Mucosa of rectum (tissue), 2 donors: ENCODE measurements around the gene SETSIP.
"Not testable (repeated sequence)": the region's sequence is repeated elsewhere in the genome, so short reads cannot be mapped to it uniquely, and the experiment has no call there.

Experiments used
- H3K27ac ChIP-seq, 2 donors: one replicate each; pipeline ENCODE4 v1.7.0; 2013; ENCODE audit warnings: inconsistent platforms in 2 of 2, low read depth in 2 of 2, low read length in 2 of 2
- H3K27me3 ChIP-seq, 2 donors: one replicate each; pipeline ENCODE4 v1.7.0; 2013; ENCODE audit warnings: low read length in 2 of 2; ENCODE audit not compliant: control insufficient read depth in 2 of 2, insufficient read depth in 2 of 2
- H3K36me3 ChIP-seq, 2 donors: one replicate each; pipeline ENCODE4 v1.7.0; 2013; ENCODE audit warnings: low read length in 2 of 2; ENCODE audit not compliant: control insufficient read depth in 2 of 2, insufficient read depth in 2 of 2
- H3K4me1 ChIP-seq, 2 donors: one replicate each; pipeline ENCODE4 v1.7.0; 2013; ENCODE audit warnings: low read length in 2 of 2, mild to moderate bottlenecking in 1 of 2; ENCODE audit not compliant: control insufficient read depth in 2 of 2, insufficient read depth in 2 of 2
- H3K4me3 ChIP-seq, 2 donors: one replicate each; pipeline ENCODE4 v1.7.0; 2013; ENCODE audit warnings: low read length in 2 of 2
- H3K9ac ChIP-seq, 2 donors: one replicate each; pipeline ENCODE4 v1.7.0; 2013; ENCODE audit warnings: low read length in 2 of 2, low read depth in 1 of 2, mild to moderate bottlenecking in 1 of 2
- H3K9me3 ChIP-seq, 2 donors: one replicate each; pipeline ENCODE4 v1.7.0; 2013; ENCODE audit warnings: low read length in 2 of 2; ENCODE audit not compliant: control insufficient read depth in 2 of 2
- donor health status: healthy.
- donor health status: Normal muscosa, but diverticular disease.

Gene SETSIP

DNA sequence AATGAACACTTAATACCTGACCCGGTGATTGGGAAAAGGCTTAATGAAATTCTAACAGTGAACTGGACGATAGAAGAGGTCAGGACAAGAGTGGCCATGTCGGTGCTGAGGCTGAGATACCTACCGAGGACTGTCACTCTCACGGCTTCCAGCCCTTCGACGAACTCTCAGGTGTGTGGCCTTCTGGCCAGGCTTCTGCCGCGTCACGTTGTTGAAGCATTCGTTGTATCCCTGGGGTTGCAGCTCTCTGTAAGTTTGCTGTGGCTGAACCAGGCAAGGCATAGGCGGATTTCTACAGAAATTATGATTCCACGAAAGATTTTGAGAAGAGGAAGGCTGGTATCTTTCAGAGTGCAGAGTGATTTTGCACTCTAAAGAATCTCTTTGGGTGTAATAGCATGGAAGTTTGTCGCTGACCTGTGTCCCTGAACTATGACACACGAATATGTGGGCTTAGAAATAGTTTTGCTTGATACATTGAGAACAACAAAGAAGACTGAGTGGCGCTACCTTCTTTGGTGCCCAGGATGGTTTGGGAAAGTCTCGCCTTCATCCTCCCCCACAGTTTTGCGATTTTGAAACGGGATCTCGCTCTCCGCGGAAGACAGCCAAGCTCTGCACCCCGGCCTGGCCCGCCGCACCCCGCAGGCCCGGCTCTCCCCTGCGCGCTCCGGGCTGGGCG, 45.8 kb downstream of the SETSIP start:
- Histone ChIP-seq H3K4me1 (peaks cover 0 to 6% of the 10 kb centered on the region in 2 donors), H3K36me3 (no peaks in the 10 kb centered on the region), H3K9ac (no peak overlapping the region), H3K27ac (no peak overlapping the region), H3K27me3 (peaks cover 2 to 5% of the 10 kb centered on the region in 2 donors), H3K9me3 (no peaks in the 10 kb centered on the region), H3K4me3 (peak overlapping the region; percentile 45 to 59)

DNA sequence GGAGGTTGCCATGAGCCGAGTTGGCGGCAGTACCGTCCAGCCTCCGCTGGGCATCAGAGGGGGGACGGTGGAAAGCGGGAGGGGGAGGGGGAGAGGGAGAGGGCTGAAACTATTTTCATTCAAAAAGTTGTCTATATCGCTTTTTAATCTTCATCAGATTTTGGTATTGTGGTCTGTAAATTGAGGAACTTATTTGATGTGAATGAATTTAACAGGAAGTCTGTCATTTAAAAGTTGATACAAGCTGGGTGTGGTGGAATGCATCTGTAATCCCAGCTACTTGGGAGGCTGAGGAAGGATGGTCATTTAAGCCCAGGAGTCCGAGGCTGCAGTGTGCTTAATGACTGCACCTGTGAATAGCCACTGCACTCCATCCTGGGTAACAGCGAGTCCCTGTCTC, 48.4 kb downstream of the SETSIP start:
- Histone ChIP-seq H3K9ac (no peak overlapping the region), H3K9me3 (no peaks in the 10 kb centered on the region), H3K4me1 (peaks cover 0 to 6% of the 10 kb centered on the region in 2 donors), H3K27ac (no peak overlapping the region), H3K27me3 (peaks cover 2 to 5% of the 10 kb centered on the region in 2 donors), H3K36me3 (no peaks in the 10 kb centered on the region), H3K4me3 (no peak overlapping the region)

DNA sequence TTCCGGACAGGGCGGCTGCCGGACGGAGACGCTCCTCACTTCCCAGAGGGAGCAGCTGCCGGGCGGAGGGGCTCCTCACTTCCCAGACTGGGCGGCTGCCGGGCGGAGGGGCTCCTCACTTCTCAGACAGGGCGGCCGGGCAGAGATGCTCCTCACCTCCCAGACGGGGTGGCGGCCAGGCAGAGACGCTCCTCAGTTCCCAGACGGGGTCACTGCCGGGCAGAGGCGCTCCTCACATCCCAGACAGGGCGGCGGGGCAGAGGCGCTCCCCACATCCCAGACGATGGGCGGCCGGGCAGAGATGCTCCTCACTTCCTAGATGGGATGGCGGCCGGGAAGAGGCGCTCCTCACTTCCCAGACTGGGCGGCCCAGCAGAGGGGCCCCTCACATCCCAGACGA, 49.2 kb downstream of the SETSIP start:
- not testable (repeated sequence) for H3K4me3 ChIP-seq, H3K36me3 ChIP-seq, H3K9ac ChIP-seq, H3K27ac ChIP-seq, H3K27me3 ChIP-seq, H3K9me3 ChIP-seq, H3K4me1 ChIP-seq
